ENCODE data around the gene SYK. TPM values are rescaled to one million over a fixed set of nuclear protein-coding genes. Genes with fewer than 3 reads are reported as not detected.
"Not testable (repeated sequence)": the region's sequence is repeated elsewhere in the genome, so short reads cannot be mapped to it uniquely, and the experiment has no call there.

SYK gene
- total RNA-seq, 1 donor from 2014 or later, result 12.0 TPM

GRCh38 chr9:90787771-90788460 lies 13.7 kb upstream of the SYK start:
- H3K27ac ChIP-seq, result no peak overlapping the region
- H3K4me3 ChIP-seq, result no peak overlapping the region

GRCh38 chr9:90788527-90788926 lies 13.1 kb upstream of the SYK start:
- H3K4me3 ChIP-seq; intact Hi-C loops (cut with DNase I); H3K36me3 ChIP-seq; H3K27me3 ChIP-seq; H3K4me1 ChIP-seq; H3K9me3 ChIP-seq; H3K27ac ChIP-seq; DNase-seq (ENCODE audit: extremely low spot score in 2 of 2): not testable (repeated sequence)

More at GRCh38 chr9:90787771-90788460, 13.7 kb upstream of the SYK start:
- Histone ChIP-seq H3K4me1 (no peaks in the 10 kb centered on the region), H3K9me3 (no peaks in the 10 kb centered on the region), H3K27me3 (no peaks in the 10 kb centered on the region), H3K36me3 (no peaks in the 10 kb centered on the region)
- no peak for DNase-seq (ENCODE audit: extremely low spot score in 2 of 2)
- TF ChIP-seq POLR2AphosphoS5 (IDR thresholded peaks at IDR 0.05; ENCODE audit: insufficient read depth in 1 of 2, low read depth in 1 of 2), result no peak
- TF ChIP-seq POLR2A (IDR thresholded peaks at IDR 0.05), result no peak
- TF ChIP-seq, protein P1, sequence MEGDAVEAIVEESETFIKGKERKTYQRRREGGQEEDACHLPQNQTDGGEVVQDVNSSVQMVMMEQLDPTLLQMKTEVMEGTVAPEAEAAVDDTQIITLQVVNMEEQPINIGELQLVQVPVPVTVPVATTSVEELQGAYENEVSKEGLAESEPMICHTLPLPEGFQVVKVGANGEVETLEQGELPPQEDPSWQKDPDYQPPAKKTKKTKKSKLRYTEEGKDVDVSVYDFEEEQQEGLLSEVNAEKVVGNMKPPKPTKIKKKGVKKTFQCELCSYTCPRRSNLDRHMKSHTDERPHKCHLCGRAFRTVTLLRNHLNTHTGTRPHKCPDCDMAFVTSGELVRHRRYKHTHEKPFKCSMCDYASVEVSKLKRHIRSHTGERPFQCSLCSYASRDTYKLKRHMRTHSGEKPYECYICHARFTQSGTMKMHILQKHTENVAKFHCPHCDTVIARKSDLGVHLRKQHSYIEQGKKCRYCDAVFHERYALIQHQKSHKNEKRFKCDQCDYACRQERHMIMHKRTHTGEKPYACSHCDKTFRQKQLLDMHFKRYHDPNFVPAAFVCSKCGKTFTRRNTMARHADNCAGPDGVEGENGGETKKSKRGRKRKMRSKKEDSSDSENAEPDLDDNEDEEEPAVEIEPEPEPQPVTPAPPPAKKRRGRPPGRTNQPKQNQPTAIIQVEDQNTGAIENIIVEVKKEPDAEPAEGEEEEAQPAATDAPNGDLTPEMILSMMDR (IDR thresholded peaks at IDR 0.05), result no peak
- intact Hi-C loops (cut with DNase I), result no loop called here

DNA sequence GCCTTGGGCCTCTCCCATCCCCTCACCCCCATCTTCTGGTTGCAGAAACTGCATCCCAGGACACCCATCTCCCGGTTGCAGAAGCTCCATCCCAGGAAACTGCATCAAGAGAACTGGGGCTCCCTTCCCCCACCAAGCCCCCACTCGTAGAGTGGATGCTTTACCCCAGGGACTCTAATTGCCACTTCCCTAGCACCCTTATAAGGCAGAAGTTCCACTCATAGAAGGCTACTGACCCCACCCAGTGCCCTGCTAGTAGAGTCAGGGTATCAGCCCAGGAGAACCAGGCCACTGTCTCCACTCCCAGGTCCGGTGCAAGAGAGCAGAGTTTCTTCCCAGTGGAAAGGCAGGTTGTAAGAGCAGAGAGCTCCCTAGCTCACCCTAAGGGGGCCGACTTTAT lies 12.2 kb upstream of the SYK start:
- no peak for DNase-seq (ENCODE audit: extremely low spot score in 2 of 2)
- Histone ChIP-seq H3K9me3 (no peaks in the 10 kb centered on the region), H3K27ac (no peak overlapping the region), H3K4me1 (no peaks in the 10 kb centered on the region), H3K27me3 (no peaks in the 10 kb centered on the region), H3K36me3 (no peaks in the 10 kb centered on the region), H3K4me3 (no peak overlapping the region)
- no peak for TF ChIP-seq POLR2AphosphoS5 (IDR thresholded peaks at IDR 0.05; ENCODE audit: insufficient read depth in 1 of 2, low read depth in 1 of 2)
- TF ChIP-seq, protein P1 (IDR thresholded peaks at IDR 0.05), result no peak
- no peak for TF ChIP-seq POLR2A (IDR thresholded peaks at IDR 0.05)
- intact Hi-C loops (cut with DNase I), result no loop called here

DNA sequence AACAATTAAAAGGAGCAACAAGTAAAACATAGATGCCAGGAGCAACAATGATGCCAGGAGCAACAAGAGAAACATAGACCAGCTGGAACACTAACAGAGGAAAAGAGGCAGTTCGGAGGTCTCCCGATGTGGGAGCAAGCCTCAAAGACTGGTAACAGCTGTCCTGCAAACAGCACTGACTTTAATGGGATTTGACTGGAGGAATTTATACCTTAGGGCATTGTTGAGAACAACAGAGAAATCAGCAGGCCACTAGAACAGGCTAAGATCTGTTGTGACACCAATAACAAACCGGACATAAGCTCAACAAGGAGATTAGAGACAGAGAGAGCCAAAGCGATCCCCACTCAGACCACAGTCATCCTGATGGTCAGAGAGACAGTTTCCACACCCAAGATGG lies 11.8 kb upstream of the SYK start:
- no peaks in the 10 kb centered on the region for H3K27me3 ChIP-seq
- H3K4me1 ChIP-seq, result no peaks in the 10 kb centered on the region
- intact Hi-C loops (cut with DNase I), result no loop called here
- no peaks in the 10 kb centered on the region for H3K36me3 ChIP-seq
- H3K9me3 ChIP-seq, result no peaks in the 10 kb centered on the region
- no peak overlapping the region for H3K27ac ChIP-seq
- H3K4me3 ChIP-seq, result no peak overlapping the region
- TF ChIP-seq, protein P1 (IDR thresholded peaks at IDR 0.05), result no peak
- TF ChIP-seq POLR2A (IDR thresholded peaks at IDR 0.05), result no peak
- no peak for TF ChIP-seq POLR2AphosphoS5 (IDR thresholded peaks at IDR 0.05; ENCODE audit: insufficient read depth in 1 of 2, low read depth in 1 of 2)
- DNase-seq (ENCODE audit: extremely low spot score in 2 of 2), result no peak

DNA sequence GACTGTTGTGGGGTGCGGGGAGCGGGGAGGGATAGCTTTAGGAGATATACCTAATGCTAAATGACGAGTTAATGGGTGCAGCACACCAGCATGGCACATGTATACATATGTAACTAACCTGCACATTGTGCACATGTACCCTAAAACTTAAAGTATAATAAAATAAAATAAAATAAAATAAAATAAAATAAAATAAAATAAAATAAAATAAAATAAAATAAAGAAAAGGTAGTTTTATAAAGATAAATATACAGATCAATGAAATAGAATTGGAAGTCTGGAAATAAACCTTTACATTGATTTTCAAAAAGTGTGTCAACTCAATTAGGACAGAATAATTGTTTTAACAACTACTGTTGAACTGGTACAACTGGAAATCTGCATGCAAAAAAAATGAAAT lies 8.6 kb upstream of the SYK start:
- H3K27ac ChIP-seq; intact Hi-C loops (cut with DNase I); DNase-seq (ENCODE audit: extremely low spot score in 2 of 2); H3K27me3 ChIP-seq; H3K36me3 ChIP-seq; H3K4me1 ChIP-seq; H3K9me3 ChIP-seq; H3K4me3 ChIP-seq: not testable (repeated sequence)

DNA sequence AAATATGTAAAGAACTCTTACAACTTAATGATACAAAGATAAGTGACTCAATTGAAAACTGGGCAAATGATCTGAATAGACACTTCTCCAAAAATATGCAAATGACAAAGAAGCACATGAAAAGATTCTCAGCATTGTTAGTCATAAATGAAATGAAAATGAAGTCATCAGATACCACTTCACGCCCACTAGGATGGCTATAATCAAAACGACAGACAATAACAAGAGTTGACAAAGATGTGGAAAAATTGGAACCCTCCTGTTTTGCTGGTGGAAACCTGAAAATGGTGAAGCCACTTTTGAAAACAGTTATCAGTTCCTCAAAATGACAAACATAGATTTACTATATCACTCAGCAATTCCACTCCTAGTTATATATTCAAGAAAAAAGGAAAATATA lies 7.9 kb upstream of the SYK start:
- intact Hi-C loops (cut with DNase I), result no loop called here
- Histone ChIP-seq H3K27me3 (no peaks in the 10 kb centered on the region), H3K9me3 (no peaks in the 10 kb centered on the region), H3K4me3 (no peak overlapping the region), H3K36me3 (no peaks in the 10 kb centered on the region), H3K4me1 (no peaks in the 10 kb centered on the region), H3K27ac (no peak overlapping the region)
- no peak for DNase-seq (ENCODE audit: extremely low spot score in 2 of 2)
- TF ChIP-seq POLR2AphosphoS5 (IDR thresholded peaks at IDR 0.05; ENCODE audit: insufficient read depth in 1 of 2, low read depth in 1 of 2) (no peak), POLR2A (IDR thresholded peaks at IDR 0.05) (no peak)
- TF ChIP-seq, protein P1 (IDR thresholded peaks at IDR 0.05), result no peak

Data from vagina (tissue), 2 donors.